Measurements from ENCODE around the gene MTCL1. TPM values are rescaled to one million over a fixed set of nuclear protein-coding genes. Genes with fewer than 3 reads are reported as not detected.
A peak's percentile ranks its signal among the peaks of the same experiment; 100 is the strongest.

Gene MTCL1
- total RNA-seq, 1 experiment from 2014 or later = 297 TPM

DNA sequence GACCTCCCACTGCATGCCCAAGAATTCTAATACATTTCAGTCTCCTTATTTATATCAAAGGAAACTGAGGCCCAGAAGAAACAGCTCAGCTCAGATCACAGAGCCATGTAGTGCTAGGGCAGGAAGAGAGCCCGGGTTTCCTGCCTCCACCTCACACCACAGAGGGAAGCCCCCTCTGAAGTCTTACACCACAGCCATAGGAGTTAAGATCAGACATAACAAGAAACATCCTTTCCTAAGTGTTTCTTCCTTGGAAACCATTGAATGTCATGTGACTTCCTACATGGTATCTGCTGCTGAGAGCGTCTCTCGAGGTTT, 102.1 kb downstream of the MTCL1 start:
- H3K27me3 Mint-ChIP-seq (ENCODE audit: unreplicated experiment) = no peaks in the 10 kb centered on the region
- H3K36me3 Mint-ChIP-seq (ENCODE audit: insufficient read depth, unreplicated experiment) = peaks cover 73% of the 10 kb centered on the region
- no peak for DNase-seq
- TF ChIP-seq, protein P1, sequence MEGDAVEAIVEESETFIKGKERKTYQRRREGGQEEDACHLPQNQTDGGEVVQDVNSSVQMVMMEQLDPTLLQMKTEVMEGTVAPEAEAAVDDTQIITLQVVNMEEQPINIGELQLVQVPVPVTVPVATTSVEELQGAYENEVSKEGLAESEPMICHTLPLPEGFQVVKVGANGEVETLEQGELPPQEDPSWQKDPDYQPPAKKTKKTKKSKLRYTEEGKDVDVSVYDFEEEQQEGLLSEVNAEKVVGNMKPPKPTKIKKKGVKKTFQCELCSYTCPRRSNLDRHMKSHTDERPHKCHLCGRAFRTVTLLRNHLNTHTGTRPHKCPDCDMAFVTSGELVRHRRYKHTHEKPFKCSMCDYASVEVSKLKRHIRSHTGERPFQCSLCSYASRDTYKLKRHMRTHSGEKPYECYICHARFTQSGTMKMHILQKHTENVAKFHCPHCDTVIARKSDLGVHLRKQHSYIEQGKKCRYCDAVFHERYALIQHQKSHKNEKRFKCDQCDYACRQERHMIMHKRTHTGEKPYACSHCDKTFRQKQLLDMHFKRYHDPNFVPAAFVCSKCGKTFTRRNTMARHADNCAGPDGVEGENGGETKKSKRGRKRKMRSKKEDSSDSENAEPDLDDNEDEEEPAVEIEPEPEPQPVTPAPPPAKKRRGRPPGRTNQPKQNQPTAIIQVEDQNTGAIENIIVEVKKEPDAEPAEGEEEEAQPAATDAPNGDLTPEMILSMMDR (IDR thresholded peaks at IDR 0.05; ENCODE audit: unreplicated experiment) = no peak
- no peaks in the 10 kb centered on the region for H3K9me3 Mint-ChIP-seq (ENCODE audit: low read depth, unreplicated experiment)
- intact Hi-C loops (cut with micrococcal nuclease; ENCODE audit: unreplicated experiment) = no loop called here
- CTCF ChIA-PET = no interaction called here
- peaks cover 41% of the 10 kb centered on the region for H3K4me1 Mint-ChIP-seq (ENCODE audit: low read depth, unreplicated experiment)
- no peak overlapping the region for H3K4me3 Mint-ChIP-seq (ENCODE audit: low read depth, unreplicated experiment)
- H3K27ac Mint-ChIP-seq (ENCODE audit: unreplicated experiment) = no peak overlapping the region
- no TSS peak for BruUV-seq (replicated peaks)

DNA sequence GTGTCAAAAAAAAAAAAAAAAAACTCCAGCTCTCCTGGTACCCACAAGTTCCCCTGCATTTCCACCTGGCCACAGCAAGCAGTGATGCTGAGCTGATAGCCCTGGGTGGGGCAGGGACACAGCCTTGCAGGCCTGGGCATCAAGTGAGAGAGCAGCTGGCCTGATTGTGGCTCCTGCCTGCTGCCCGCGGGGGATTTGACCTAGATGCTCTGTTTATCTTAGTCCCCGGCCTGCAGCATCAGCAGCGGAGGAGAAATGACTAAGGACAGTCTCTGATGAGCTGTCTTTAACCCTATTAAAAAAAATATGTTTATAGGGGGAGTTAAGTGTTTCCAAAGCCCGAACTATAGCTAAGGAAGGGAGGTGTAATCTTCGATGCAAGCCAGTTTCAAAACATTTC, 102.6 kb downstream of the MTCL1 start:
- Mint-ChIP-seq H3K27ac (ENCODE audit: unreplicated experiment) (no peak overlapping the region), H3K36me3 (ENCODE audit: insufficient read depth, unreplicated experiment) (peaks cover 73% of the 10 kb centered on the region), H3K9me3 (ENCODE audit: low read depth, unreplicated experiment) (no peaks in the 10 kb centered on the region), H3K4me1 (ENCODE audit: low read depth, unreplicated experiment) (peaks cover 41% of the 10 kb centered on the region), H3K27me3 (ENCODE audit: unreplicated experiment) (no peaks in the 10 kb centered on the region), H3K4me3 (ENCODE audit: low read depth, unreplicated experiment) (no peak overlapping the region)
- no TSS peak for BruUV-seq (replicated peaks)
- no peak for DNase-seq
- TF ChIP-seq, protein P1 (IDR thresholded peaks at IDR 0.05; ENCODE audit: unreplicated experiment) = no peak
- intact Hi-C loops (cut with micrococcal nuclease; ENCODE audit: unreplicated experiment) = no loop called here
- CTCF ChIA-PET = interaction anchor here (0.6 kb wide), 1 partner anchor 9 kb away, joined by 5 read pairs; no protein-coding TSS in a partner anchor

DNA sequence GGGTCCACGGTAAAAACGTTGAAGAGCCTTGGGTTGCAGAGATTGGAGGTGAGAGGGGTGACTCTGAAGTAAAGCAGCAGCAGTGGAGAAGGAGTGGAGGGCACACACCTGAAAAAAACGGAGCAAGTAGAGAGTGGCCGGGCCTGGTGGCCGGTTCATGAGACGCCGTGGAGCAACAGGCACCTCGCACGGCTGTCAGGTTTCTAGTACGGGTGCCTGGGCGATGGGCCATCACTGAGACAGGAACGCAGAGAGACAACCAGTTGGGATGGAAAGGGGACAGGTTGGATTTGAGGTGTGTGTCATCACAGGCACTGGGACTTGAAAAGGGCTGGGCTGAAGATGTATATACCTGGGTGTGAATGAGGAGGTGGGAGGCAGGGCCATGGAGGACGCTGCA, 104.2 kb downstream of the MTCL1 start:
- intact Hi-C loops (cut with micrococcal nuclease; ENCODE audit: unreplicated experiment) = no loop called here
- BruUV-seq (replicated peaks) = no TSS peak

DNA sequence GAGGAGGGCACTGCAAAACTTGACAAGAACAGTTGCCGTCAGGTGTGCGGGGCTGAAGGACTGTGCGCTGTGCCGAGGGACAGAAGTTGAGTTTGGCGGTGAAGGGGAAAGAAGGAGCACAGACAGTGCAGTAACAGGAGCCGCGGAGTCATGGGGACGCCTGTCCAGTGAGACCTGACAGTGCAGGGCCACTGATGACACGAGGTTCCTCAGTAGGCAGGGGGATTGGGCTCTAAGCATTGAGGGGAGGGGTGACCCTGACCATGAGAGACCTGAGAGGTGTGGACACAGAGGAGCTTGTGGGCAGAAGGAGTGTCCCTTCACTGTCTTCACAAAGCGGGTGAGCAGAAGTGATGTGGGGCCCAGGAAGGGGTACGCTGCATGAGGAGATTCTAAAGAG, 104.8 kb downstream of the MTCL1 start:
- intact Hi-C loops (cut with micrococcal nuclease; ENCODE audit: unreplicated experiment) = no loop called here
- no TSS peak for BruUV-seq (replicated peaks)
- peaks cover 33% of the 10 kb centered on the region for H3K4me1 Mint-ChIP-seq (ENCODE audit: low read depth, unreplicated experiment)
- no peaks in the 10 kb centered on the region for H3K27me3 Mint-ChIP-seq (ENCODE audit: unreplicated experiment)
- no peak overlapping the region for H3K4me3 Mint-ChIP-seq (ENCODE audit: low read depth, unreplicated experiment)
- CTCF ChIA-PET = no interaction called here
- no peak for DNase-seq
- TF ChIP-seq, protein P1 (IDR thresholded peaks at IDR 0.05; ENCODE audit: unreplicated experiment) = no peak
- no peaks in the 10 kb centered on the region for H3K9me3 Mint-ChIP-seq (ENCODE audit: low read depth, unreplicated experiment)
- H3K36me3 Mint-ChIP-seq (ENCODE audit: insufficient read depth, unreplicated experiment) = peaks cover 75% of the 10 kb centered on the region
- H3K27ac Mint-ChIP-seq (ENCODE audit: unreplicated experiment) = peak overlapping the region; percentile 1

More for the DNA sequence above, 104.2 kb downstream of the MTCL1 start:
- TF ChIP-seq, protein P1 (IDR thresholded peaks at IDR 0.05; ENCODE audit: unreplicated experiment) = no peak
- H3K27ac Mint-ChIP-seq (ENCODE audit: unreplicated experiment) = no peak overlapping the region
- H3K4me1 Mint-ChIP-seq (ENCODE audit: low read depth, unreplicated experiment) = peaks cover 39% of the 10 kb centered on the region
- no peak overlapping the region for H3K4me3 Mint-ChIP-seq (ENCODE audit: low read depth, unreplicated experiment)
- no peak for DNase-seq
- peaks cover 76% of the 10 kb centered on the region for H3K36me3 Mint-ChIP-seq (ENCODE audit: insufficient read depth, unreplicated experiment)
- CTCF ChIA-PET = no interaction called here
- no peaks in the 10 kb centered on the region for H3K9me3 Mint-ChIP-seq (ENCODE audit: low read depth, unreplicated experiment)
- no peaks in the 10 kb centered on the region for H3K27me3 Mint-ChIP-seq (ENCODE audit: unreplicated experiment)

Data from Calu3 (cell line).